ENCODE measurements around the gene ASRGL1. TPM values are rescaled to one million over a fixed set of nuclear protein-coding genes. Genes with fewer than 3 reads are reported as not detected.
"Not testable (repeated sequence)": the region's sequence is repeated elsewhere in the genome, so short reads cannot be mapped to it uniquely, and the experiment has no call there.

The ASRGL1 gene
- total RNA-seq, 1 experiment from 2014 or later: 37.7 TPM

- BruUV-seq (replicated peaks); H3K4me3 ChIP-seq (ENCODE audit: low read depth, low read length, poor library complexity, severe bottlenecking); H3K27me3 ChIP-seq (replicated peaks; ENCODE audit: insufficient read depth, low read depth, low read length, poor library complexity); H3K27ac ChIP-seq (ENCODE audit: low read depth, low read length, poor library complexity, severe bottlenecking); H3K36me3 ChIP-seq (ENCODE audit: insufficient read depth, low read length, poor library complexity, severe bottlenecking); POLR2A ChIA-PET (ENCODE audit: low non-redundant PET); H3K4me1 ChIP-seq (ENCODE audit: insufficient read depth, low read length, poor library complexity, severe bottlenecking); H3K9me3 ChIP-seq (ENCODE audit: low read depth, low read length, poor library complexity, severe bottlenecking): not testable (repeated sequence)
- peak; percentile 51 for TF ChIP-seq CTCF (conservative IDR thresholded peaks at IDR 0.05; ENCODE audit: low read depth, low read length)
- intact Hi-C loops (cut with micrococcal nuclease; ENCODE audit: unreplicated experiment): loop anchor here (1.0 to 5.0 kb wide), 3 partner anchors 38 to 208 kb away; no protein-coding TSS in a partner anchor
- CTCF ChIA-PET: interaction anchor here (0.7 kb wide), 1 partner anchor 479 kb away, joined by 3 read pairs; no protein-coding TSS in a partner anchor
- peak; percentile 69 for DNase-seq (ENCODE audit: low spot score)
These were observed 41.3 kb downstream of the ASRGL1 start for GRCh38 chr11:62378459-62379063.

- H3K27ac ChIP-seq (ENCODE audit: low read depth, low read length, poor library complexity, severe bottlenecking): not testable (repeated sequence)
- intact Hi-C loops (cut with micrococcal nuclease; ENCODE audit: unreplicated experiment): loop anchor here (2.0 to 5.0 kb wide), 2 partner anchors 162 to 209 kb away; no protein-coding TSS in a partner anchor
These were observed 42.3 kb downstream of the ASRGL1 start for GRCh38 chr11:62379586-62379985.

GRCh38 chr11:62380821-62381245 is 43.6 kb downstream of the ASRGL1 start:
- TF ChIP-seq CTCF (conservative IDR thresholded peaks at IDR 0.05; ENCODE audit: low read depth, low read length): peak; percentile 81
- BruUV-seq (replicated peaks); intact Hi-C loops (cut with micrococcal nuclease; ENCODE audit: unreplicated experiment); H3K27me3 ChIP-seq (replicated peaks; ENCODE audit: insufficient read depth, low read depth, low read length, poor library complexity); H3K4me3 ChIP-seq (ENCODE audit: low read depth, low read length, poor library complexity, severe bottlenecking); H3K27ac ChIP-seq (ENCODE audit: low read depth, low read length, poor library complexity, severe bottlenecking); POLR2A ChIA-PET (ENCODE audit: low non-redundant PET); H3K4me1 ChIP-seq (ENCODE audit: insufficient read depth, low read length, poor library complexity, severe bottlenecking); CTCF ChIA-PET; H3K36me3 ChIP-seq (ENCODE audit: insufficient read depth, low read length, poor library complexity, severe bottlenecking); H3K9me3 ChIP-seq (ENCODE audit: low read depth, low read length, poor library complexity, severe bottlenecking): not testable (repeated sequence)
- peak; percentile 87 for DNase-seq (ENCODE audit: low spot score)

More at GRCh38 chr11:62379586-62379985, 42.3 kb downstream of the ASRGL1 start:
- CTCF ChIA-PET: interaction anchor here (0.5 to 0.8 kb wide), 3 partner anchors 39 to 478 kb away, joined by 3 to 12 read pairs (median 5); no protein-coding TSS in a partner anchor
- DNase-seq (ENCODE audit: low spot score); H3K4me1 ChIP-seq (ENCODE audit: insufficient read depth, low read length, poor library complexity, severe bottlenecking); BruUV-seq (replicated peaks); H3K36me3 ChIP-seq (ENCODE audit: insufficient read depth, low read length, poor library complexity, severe bottlenecking); H3K9me3 ChIP-seq (ENCODE audit: low read depth, low read length, poor library complexity, severe bottlenecking); POLR2A ChIA-PET (ENCODE audit: low non-redundant PET); H3K4me3 ChIP-seq (ENCODE audit: low read depth, low read length, poor library complexity, severe bottlenecking); H3K27me3 ChIP-seq (replicated peaks; ENCODE audit: insufficient read depth, low read depth, low read length, poor library complexity): not testable (repeated sequence)

GRCh38 chr11:62383822-62384221 is 46.6 kb downstream of the ASRGL1 start:
- Histone ChIP-seq H3K9me3 (ENCODE audit: low read depth, low read length, poor library complexity, severe bottlenecking) (no peaks in the 10 kb centered on the region), H3K4me1 (ENCODE audit: insufficient read depth, low read length, poor library complexity, severe bottlenecking) (no peaks in the 10 kb centered on the region), H3K36me3 (ENCODE audit: insufficient read depth, low read length, poor library complexity, severe bottlenecking) (no peaks in the 10 kb centered on the region), H3K4me3 (ENCODE audit: low read depth, low read length, poor library complexity, severe bottlenecking) (no peak overlapping the region), H3K27ac (ENCODE audit: low read depth, low read length, poor library complexity, severe bottlenecking) (no peak overlapping the region), H3K27me3 (replicated peaks; ENCODE audit: insufficient read depth, low read depth, low read length, poor library complexity) (no peaks in the 10 kb centered on the region)
- CTCF ChIA-PET: no interaction called here
- no TSS peak for BruUV-seq (replicated peaks)
- TF ChIP-seq CTCF (conservative IDR thresholded peaks at IDR 0.05; ENCODE audit: low read depth, low read length) (no peak), EZH2 (IDR thresholded peaks at IDR 0.05; ENCODE audit: borderline replicate concordance, low read depth, low read length, poor library complexity, severe bottlenecking) (no peak)
- POLR2A ChIA-PET (ENCODE audit: low non-redundant PET): no interaction called here
- no peak for DNase-seq (ENCODE audit: low spot score)
- intact Hi-C loops (cut with micrococcal nuclease; ENCODE audit: unreplicated experiment): no loop called here

- intact Hi-C loops (cut with micrococcal nuclease; ENCODE audit: unreplicated experiment); CTCF ChIA-PET; H3K27me3 ChIP-seq (replicated peaks; ENCODE audit: insufficient read depth, low read depth, low read length, poor library complexity); H3K36me3 ChIP-seq (ENCODE audit: insufficient read depth, low read length, poor library complexity, severe bottlenecking); H3K9me3 ChIP-seq (ENCODE audit: low read depth, low read length, poor library complexity, severe bottlenecking); DNase-seq (ENCODE audit: low spot score); H3K27ac ChIP-seq (ENCODE audit: low read depth, low read length, poor library complexity, severe bottlenecking); BruUV-seq (replicated peaks); H3K4me3 ChIP-seq (ENCODE audit: low read depth, low read length, poor library complexity, severe bottlenecking); H3K4me1 ChIP-seq (ENCODE audit: insufficient read depth, low read length, poor library complexity, severe bottlenecking): not testable (repeated sequence)
- POLR2A ChIA-PET (ENCODE audit: low non-redundant PET): interaction anchor here (0.6 kb wide), 1 partner anchor 1931 kb away, joined by 3 read pairs; no protein-coding TSS in a partner anchor
These were observed 48.8 kb downstream of the ASRGL1 start for GRCh38 chr11:62386083-62386482.
